ENCODE data around the gene MED9. TPM values are rescaled to one million over a fixed set of nuclear protein-coding genes. Genes with fewer than 3 reads are reported as not detected.

Gene MED9
- polyA plus RNA-seq, 1 experiment = 11.7 TPM

DNA sequence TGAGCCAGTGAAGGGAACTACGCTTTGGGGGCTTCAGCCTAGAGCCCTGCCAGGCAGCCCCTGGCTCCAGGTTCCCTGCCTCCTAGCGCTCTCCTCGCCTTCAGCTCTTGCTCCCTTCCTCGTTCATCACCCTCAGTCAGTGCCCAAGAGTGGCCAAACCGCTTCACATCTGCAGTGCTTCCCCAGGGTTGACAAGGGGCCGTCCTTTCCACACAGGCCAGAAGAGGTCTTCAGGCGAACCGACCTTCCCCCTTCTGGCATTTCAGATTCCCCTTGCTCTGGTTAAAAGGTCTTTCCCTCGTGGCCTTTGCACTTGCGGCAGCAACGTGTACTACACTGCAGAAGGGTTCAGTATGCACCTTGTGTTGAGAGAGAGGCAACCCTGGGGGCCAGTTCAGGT lies 15.3 kb downstream of the MED9 start:
- Histone ChIP-seq H3K4me3 (ENCODE audit: low read depth, low read length) (no peak overlapping the region), H3K36me3 (ENCODE audit: control insufficient read depth, insufficient read depth, low read length) (peaks cover 7% of the 10 kb centered on the region), H3K27me3 (ENCODE audit: control insufficient read depth, insufficient read depth, low read length) (no peaks in the 10 kb centered on the region)
- POLR2A ChIA-PET = no interaction called here
- no peak for DNase-seq (ENCODE audit: low read depth)
- TF ChIP-seq, protein P1, sequence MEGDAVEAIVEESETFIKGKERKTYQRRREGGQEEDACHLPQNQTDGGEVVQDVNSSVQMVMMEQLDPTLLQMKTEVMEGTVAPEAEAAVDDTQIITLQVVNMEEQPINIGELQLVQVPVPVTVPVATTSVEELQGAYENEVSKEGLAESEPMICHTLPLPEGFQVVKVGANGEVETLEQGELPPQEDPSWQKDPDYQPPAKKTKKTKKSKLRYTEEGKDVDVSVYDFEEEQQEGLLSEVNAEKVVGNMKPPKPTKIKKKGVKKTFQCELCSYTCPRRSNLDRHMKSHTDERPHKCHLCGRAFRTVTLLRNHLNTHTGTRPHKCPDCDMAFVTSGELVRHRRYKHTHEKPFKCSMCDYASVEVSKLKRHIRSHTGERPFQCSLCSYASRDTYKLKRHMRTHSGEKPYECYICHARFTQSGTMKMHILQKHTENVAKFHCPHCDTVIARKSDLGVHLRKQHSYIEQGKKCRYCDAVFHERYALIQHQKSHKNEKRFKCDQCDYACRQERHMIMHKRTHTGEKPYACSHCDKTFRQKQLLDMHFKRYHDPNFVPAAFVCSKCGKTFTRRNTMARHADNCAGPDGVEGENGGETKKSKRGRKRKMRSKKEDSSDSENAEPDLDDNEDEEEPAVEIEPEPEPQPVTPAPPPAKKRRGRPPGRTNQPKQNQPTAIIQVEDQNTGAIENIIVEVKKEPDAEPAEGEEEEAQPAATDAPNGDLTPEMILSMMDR (IDR thresholded peaks at IDR 0.05; ENCODE audit: insufficient read depth, low read depth, low read length) = no peak
- CTCF ChIA-PET = interaction anchor here (0.6 to 4.3 kb wide), 3 partner anchors 77 to 970 kb away, joined by 3 to 18 read pairs (median 3); no protein-coding TSS in a partner anchor

DNA sequence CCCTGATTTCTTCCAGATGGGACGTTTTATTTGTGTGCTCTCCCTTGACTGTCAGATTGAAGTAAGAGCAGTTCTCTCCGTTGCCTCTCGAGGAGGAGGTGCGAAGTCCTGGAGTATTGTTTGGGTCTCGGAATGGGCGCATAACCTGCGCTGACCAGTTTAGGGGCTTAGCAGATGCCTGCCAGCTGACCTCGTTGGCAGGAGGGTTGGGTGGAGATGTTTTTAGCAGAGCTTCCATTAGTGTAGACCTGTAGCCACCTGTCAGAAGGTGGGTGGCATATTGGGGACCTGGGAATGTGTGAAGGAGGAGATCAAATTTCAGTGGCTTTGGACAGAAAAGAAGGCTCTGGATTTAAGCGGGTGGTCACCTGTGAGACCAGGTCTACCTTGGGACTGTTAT lies 15.8 kb downstream of the MED9 start:
- no peaks in the 10 kb centered on the region for H3K27me3 ChIP-seq (ENCODE audit: control insufficient read depth, insufficient read depth, low read length)
- TF ChIP-seq, protein P1 (IDR thresholded peaks at IDR 0.05; ENCODE audit: insufficient read depth, low read depth, low read length) = no peak
- CTCF ChIA-PET = interaction anchor here (0.6 to 4.3 kb wide), 3 partner anchors 76 to 970 kb away, joined by 3 to 18 read pairs (median 3); no protein-coding TSS in a partner anchor
- no peak overlapping the region for H3K4me3 ChIP-seq (ENCODE audit: low read depth, low read length)
- H3K36me3 ChIP-seq (ENCODE audit: control insufficient read depth, insufficient read depth, low read length) = peaks cover 7% of the 10 kb centered on the region
- POLR2A ChIA-PET = no interaction called here
- no peak for DNase-seq (ENCODE audit: low read depth)

DNA sequence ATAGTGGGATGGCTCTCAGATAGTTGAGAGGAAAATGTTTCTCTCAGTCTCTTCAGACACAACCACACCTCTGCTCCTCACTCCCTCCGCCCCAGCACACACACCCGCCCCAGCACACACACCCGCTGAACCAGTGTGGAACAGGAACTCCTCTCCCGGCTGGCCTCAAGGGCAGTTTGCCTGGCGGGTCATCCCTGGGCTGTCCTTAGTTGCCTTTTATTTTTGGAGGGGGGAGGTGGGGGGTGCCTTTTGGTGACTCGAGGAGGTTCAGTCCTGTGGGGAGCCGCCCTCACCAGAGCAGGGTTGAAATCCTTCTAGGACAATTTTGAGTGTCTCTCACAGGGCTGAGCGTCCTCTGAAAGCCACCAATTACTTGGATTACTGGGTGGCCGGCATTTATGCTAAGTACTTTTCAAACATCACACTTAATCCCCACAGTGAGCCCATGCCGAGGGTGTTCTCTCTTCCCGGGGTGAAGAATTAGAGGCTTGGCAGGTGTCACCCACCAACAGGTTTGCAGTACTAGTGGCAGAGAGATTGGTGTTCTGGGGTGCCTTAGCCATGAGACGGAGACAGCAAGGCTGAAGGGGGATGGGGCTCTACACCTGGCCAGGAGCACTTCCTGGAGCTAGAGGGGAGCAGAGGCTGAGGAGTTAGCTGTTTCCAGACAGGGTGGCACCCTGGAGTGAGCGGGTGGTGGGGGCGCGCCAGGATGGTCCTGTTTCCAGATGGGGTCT lies 16.6 kb downstream of the MED9 start:
- no peaks in the 10 kb centered on the region for H3K27me3 ChIP-seq (ENCODE audit: control insufficient read depth, insufficient read depth, low read length)
- DNase-seq (ENCODE audit: low read depth) = no peak
- ChIA-PET POLR2A (no interaction called here), CTCF (interaction anchor here (0.6 to 5.6 kb wide), 3 partner anchors 76 to 149 kb away, joined by 3 to 149 read pairs (median 3); no protein-coding TSS in a partner anchor)
- peaks cover 7% of the 10 kb centered on the region for H3K36me3 ChIP-seq (ENCODE audit: control insufficient read depth, insufficient read depth, low read length)
- no peak overlapping the region for H3K4me3 ChIP-seq (ENCODE audit: low read depth, low read length)
- TF ChIP-seq, protein P1 (IDR thresholded peaks at IDR 0.05; ENCODE audit: insufficient read depth, low read depth, low read length) = no peak

DNA sequence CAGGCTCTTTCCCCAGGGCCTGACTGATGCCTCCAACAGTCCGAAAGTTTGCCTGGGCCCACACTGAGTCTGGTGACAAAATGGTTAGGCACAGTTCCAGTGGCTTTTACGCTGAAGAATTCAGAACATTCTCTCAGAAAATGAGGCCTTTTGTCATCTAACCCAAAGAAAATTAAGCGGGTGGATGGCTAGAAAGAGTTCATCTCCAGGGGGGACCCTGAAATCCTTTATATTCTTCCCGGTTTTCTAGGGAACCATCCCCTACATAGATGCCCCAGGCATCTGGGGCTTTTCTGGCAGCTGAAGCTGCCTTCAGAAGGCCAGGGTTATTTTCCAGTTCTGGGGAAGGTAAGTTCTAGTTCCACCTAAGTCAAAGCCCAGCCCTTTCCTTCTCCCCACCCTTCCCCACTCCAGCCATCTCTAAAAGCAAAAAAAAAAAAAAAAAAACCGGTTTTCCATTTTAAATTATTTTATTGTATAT lies 17.2 kb downstream of the MED9 start:
- no peak overlapping the region for H3K4me3 ChIP-seq (ENCODE audit: low read depth, low read length)
- no peak for DNase-seq (ENCODE audit: low read depth)
- CTCF ChIA-PET = interaction anchor here (0.6 to 5.6 kb wide), 2 partner anchors 76 to 149 kb away, joined by 3 to 149 read pairs; no protein-coding TSS in a partner anchor
- TF ChIP-seq, protein P1 (IDR thresholded peaks at IDR 0.05; ENCODE audit: insufficient read depth, low read depth, low read length) = no peak
- peaks cover 7% of the 10 kb centered on the region for H3K36me3 ChIP-seq (ENCODE audit: control insufficient read depth, insufficient read depth, low read length)
- H3K27me3 ChIP-seq (ENCODE audit: control insufficient read depth, insufficient read depth, low read length) = no peaks in the 10 kb centered on the region
- POLR2A ChIA-PET = no interaction called here

DNA sequence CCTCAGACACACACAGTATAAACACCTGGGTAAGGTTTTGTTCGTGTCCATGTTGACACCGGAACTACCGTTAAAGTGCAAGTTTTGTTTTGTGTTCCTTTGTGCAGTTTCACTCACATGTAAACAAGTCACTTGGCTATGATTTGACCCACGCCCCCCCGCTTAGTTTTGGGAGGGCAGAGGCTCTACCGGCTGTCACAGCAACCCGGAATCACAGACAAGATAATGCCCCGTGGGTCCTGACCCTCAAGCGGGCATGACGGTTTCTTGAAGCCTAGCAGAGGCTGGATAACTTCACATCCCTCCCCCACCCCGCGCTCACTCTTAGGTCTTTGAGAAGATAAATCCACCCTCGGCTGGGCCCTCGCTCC lies 17.7 kb downstream of the MED9 start:
- Histone ChIP-seq H3K36me3 (ENCODE audit: control insufficient read depth, insufficient read depth, low read length) (peaks cover 7% of the 10 kb centered on the region), H3K4me3 (ENCODE audit: low read depth, low read length) (peak overlapping the region; percentile 64), H3K27me3 (ENCODE audit: control insufficient read depth, insufficient read depth, low read length) (no peaks in the 10 kb centered on the region)
- CTCF ChIA-PET = interaction anchor here (3.4 to 5.6 kb wide), 2 partner anchors 75 to 138 kb away, joined by 71 to 149 read pairs; no protein-coding TSS in a partner anchor
- POLR2A ChIA-PET = no interaction called here
- TF ChIP-seq, protein P1 (IDR thresholded peaks at IDR 0.05; ENCODE audit: insufficient read depth, low read depth, low read length) = no peak
- no peak for DNase-seq (ENCODE audit: low read depth)

All from BJ (cell line).